Keratinocyte (primary cell): ENCODE data around the gene MRPS12. TPM values are rescaled to one million over a fixed set of nuclear protein-coding genes. Genes with fewer than 3 reads are reported as not detected.

Experiments
- DNase-seq: peaks from one replicate; pipeline ENCODE4 v3.0.0-alpha.2; 2011; ENCODE audit warnings: low read depth, missing footprints, low spot score
- FAIRE-seq: peaks from 2 replicates; lab custom pipeline; 2011; peaks lifted over from hg19 to GRCh38; lab: Jason Lieb, UNC
- H2AFZ ChIP-seq: 2 replicates; pipeline ENCODE4 v1.6.0; 2012; ENCODE audit warnings: low read length, control low read depth, inconsistent platforms; ENCODE audit not compliant: control insufficient read depth
- H3K27ac ChIP-seq: 2 replicates; pipeline ENCODE4 v1.5.1; 2011; ENCODE audit warnings: low read length; ENCODE audit not compliant: control insufficient read depth, insufficient read depth
- H3K27me3 ChIP-seq: 3 replicates; pipeline ENCODE4 v1.6.0; 2011; ENCODE audit warnings: low read length; ENCODE audit not compliant: control insufficient read depth, insufficient read depth; ENCODE audit errors: extremely low read depth
- H3K36me3 ChIP-seq, 2 experiments: 2 replicates in 1 of 2; 3 replicates in 1 of 2; pipeline ENCODE4 v1.5.1; 2011; ENCODE audit warnings: low read length in 2 of 2, mild to moderate bottlenecking in 1 of 2; ENCODE audit not compliant: control insufficient read depth in 2 of 2, insufficient read depth in 2 of 2; ENCODE audit errors: extremely low read depth in 1 of 2
- H3K4me1 ChIP-seq: 3 replicates; pipeline ENCODE4 v1.5.1; 2011; ENCODE audit warnings: low read length; ENCODE audit not compliant: control insufficient read depth, insufficient read depth; ENCODE audit errors: extremely low read depth
- H3K4me2 ChIP-seq: 3 replicates; pipeline ENCODE4 v1.6.0; 2011; ENCODE audit warnings: low read depth, low read length; ENCODE audit not compliant: control insufficient read depth, insufficient read depth; ENCODE audit errors: extremely low read depth
- H3K4me3 ChIP-seq, 3 experiments: fragments of 200-600 bp in 1 of 3; sonication (generic) in 1 of 3; 2 replicates in 2 of 3; 3 replicates in 1 of 3; pipeline ENCODE4 v1.5.1; 2011 to 2016; ENCODE audit warnings: low read length in 3 of 3, mild to moderate bottlenecking in 3 of 3, control low read depth in 2 of 3, inconsistent platforms in 1 of 3, low read depth in 1 of 3, mixed read lengths in 1 of 3, mixed run types in 1 of 3, moderate library complexity in 1 of 3; ENCODE audit not compliant: control insufficient read depth in 2 of 3, insufficient read depth in 2 of 3; ENCODE audit errors: extremely low read depth in 1 of 3
- H3K79me2 ChIP-seq: 2 replicates; pipeline ENCODE4 v1.6.0; 2012; ENCODE audit warnings: low read length; ENCODE audit not compliant: control insufficient read depth, insufficient read depth
- H3K9ac ChIP-seq: 3 replicates; pipeline ENCODE4 v1.6.0; 2011; ENCODE audit warnings: low read length; ENCODE audit not compliant: control insufficient read depth, insufficient read depth; ENCODE audit errors: extremely low read depth
- H3K9me1 ChIP-seq: 3 replicates; pipeline ENCODE4 v1.6.0; 2011; ENCODE audit warnings: low read length; ENCODE audit not compliant: control insufficient read depth, insufficient read depth; ENCODE audit errors: extremely low read depth
- H3K9me3 ChIP-seq: 2 replicates; pipeline ENCODE4 v1.5.1; 2012; ENCODE audit warnings: low read depth, low read length; ENCODE audit not compliant: control insufficient read depth
- H4K20me1 ChIP-seq: 3 replicates; pipeline ENCODE4 v1.6.0; 2011; ENCODE audit warnings: low read length; ENCODE audit not compliant: control insufficient read depth, insufficient read depth; ENCODE audit errors: extremely low read depth
- CTCF ChIP-seq, 3 experiments: IDR thresholded peaks in 1 of 3; conservative IDR thresholded peaks in 1 of 3; optimal IDR thresholded peaks in 1 of 3; 2 replicates in 2 of 3; 3 replicates in 1 of 3; pipeline versions ENCODE3 to v1.5.1; 2011; ENCODE audit warnings: low read length in 3 of 3, mild to moderate bottlenecking in 3 of 3, moderate library complexity in 2 of 3, control low read depth in 1 of 3, inconsistent platforms in 1 of 3; ENCODE audit not compliant: insufficient read depth in 2 of 3; ENCODE audit errors: extremely low read depth in 1 of 3
- EZH2 ChIP-seq: IDR thresholded peaks from one replicate; pipeline ENCODE4 v1.6.1; 2012; ENCODE audit warnings: inconsistent platforms, mild to moderate bottlenecking, low read length, moderate library complexity
- dilution Hi-C: fragments of 300-500 bp; cut with MboI; formaldehyde crosslinking; loops from one replicate; pipeline ENCODE4 v1.7.0; 2020; ENCODE audit warnings: low sequenced_read_pairs; ENCODE audit not compliant: extremely low pct_ligation_motif_present
- polyA plus RNA-seq, 5 experiments: library from polyadenylated mRNA; depleted of rRNA in 3 of 5; stranded (reverse) in 3 of 5; stranded (forward) in 1 of 5; unstranded in 1 of 5; fragments of >200 nt; gene quantifications; 1 replicate in 1 of 5; 2 replicates in 3 of 5; 3 replicates in 1 of 5; pipeline versions ENCODE4 v1.2.1 to v1.2.3, GENCODE V29; 2011 to 2012; ENCODE audit warnings: missing spikeins in 2 of 5, low read depth in 1 of 5, low replicate concordance in 1 of 5

The MRPS12 gene
- polyA plus RNA-seq, 1 donor (not counting 4 experiments of a cell fraction or from before 2014, with no cell fraction given), result 37.7 TPM

GRCh38 chr19:38928391-38929001 is 2.2 kb upstream of the MRPS12 start:
- FAIRE-seq, result no peak
- Histone ChIP-seq H3K4me1 (peaks cover 15% of the 10 kb centered on the region), H3K9ac (no peak overlapping the region), H3K4me2 (no peak overlapping the region), H3K79me2 (peaks cover 41% of the 10 kb centered on the region), H3K4me3 (no peak overlapping the region), H3K27me3 (no peaks in the 10 kb centered on the region), H3K9me3 (no peaks in the 10 kb centered on the region), H3K27ac (no peak overlapping the region), H3K9me1 (no peaks in the 10 kb centered on the region), H4K20me1 (no peaks in the 10 kb centered on the region), H3K36me3 (peaks cover 14 to 15% of the 10 kb centered on the region in 2 experiments), H2AFZ (no peak overlapping the region)
- dilution Hi-C loops, result no loop called here
- no peak for TF ChIP-seq EZH2
- no peak for TF ChIP-seq CTCF (optimal IDR thresholded peaks at IDR 0.05 in 1 of 3, IDR thresholded peaks at IDR 0.05 in 1 of 3, conservative IDR thresholded peaks at IDR 0.05 in 1 of 3; ENCODE audit: extremely low read depth in 1 of 3, insufficient read depth in 2 of 3, low read length in 3 of 3)
- no peak for DNase-seq

DNA sequence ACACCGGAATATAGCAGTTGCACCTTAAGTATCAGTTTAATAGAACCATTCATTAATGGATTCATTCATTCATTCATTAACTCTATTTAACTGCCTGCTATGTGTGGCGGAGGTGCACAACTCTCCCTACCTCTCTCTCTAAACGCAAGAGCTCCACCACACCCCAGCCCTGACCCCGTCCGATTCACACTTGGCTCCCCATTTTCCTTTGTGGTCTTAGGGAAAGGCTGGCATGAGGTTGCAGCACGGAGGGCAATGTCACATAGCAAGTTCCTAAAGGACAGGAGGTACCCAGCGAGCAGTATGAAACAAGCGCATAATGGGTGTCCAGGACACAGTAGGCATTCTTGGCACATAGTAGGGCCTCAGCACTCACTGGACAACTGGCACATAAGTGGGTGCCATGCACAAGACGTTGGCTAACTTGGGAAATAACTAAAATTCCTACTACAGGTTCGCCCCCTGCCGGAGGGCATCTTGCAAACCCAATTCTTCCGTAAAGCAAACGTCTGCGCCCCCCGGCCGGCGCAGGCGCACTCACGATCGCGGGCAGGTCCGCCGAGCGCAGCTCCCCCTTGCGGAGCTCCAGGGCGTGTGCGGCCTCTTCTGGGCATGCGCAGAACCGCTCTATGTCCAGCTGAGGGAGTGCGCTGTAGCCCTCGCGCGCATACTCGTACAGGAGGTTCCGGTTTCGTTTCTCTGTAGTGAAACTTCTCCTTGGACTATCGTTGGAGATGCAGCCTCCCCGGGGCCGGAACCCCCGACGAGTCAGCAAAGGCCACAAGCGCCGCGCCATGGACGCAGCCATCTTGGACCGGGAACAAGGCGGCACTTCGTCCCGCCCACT is 592 bp upstream of the MRPS12 start, which contains the start of gene SARS2:
Gene SARS2, minus strand, starts transcription at position 835 of the 847 bp plus-strand sequence. Its CDS starts 27 bp downstream, at position 808.
- Histone ChIP-seq H2AFZ (peak within 1 kb of the TSS; percentile 100), H4K20me1 (no peaks in the 10 kb centered on the region), H3K27me3 (no peaks in the 10 kb centered on the region), H3K9ac (peak within 1 kb of the TSS; percentile 96), H3K4me3 (peak within 1 kb of the TSS; percentile 80 to 83 (median 81)), H3K27ac (peak within 1 kb of the TSS; percentile 98), H3K36me3 (peaks cover 8 to 12% of the 10 kb centered on the region in 2 experiments), H3K4me2 (peak within 1 kb of the TSS; percentile 90), H3K79me2 (peaks cover 43% of the 10 kb centered on the region), H3K4me1 (peaks cover 15% of the 10 kb centered on the region), H3K9me1 (no peaks in the 10 kb centered on the region), H3K9me3 (no peaks in the 10 kb centered on the region)
- DNase-seq, result peak; percentile 81
- FAIRE-seq, result no peak
- peak; percentile 88 to 98 (median 98) for TF ChIP-seq CTCF (optimal IDR thresholded peaks at IDR 0.05 in 1 of 3, IDR thresholded peaks at IDR 0.05 in 1 of 3, conservative IDR thresholded peaks at IDR 0.05 in 1 of 3; ENCODE audit: extremely low read depth in 1 of 3, insufficient read depth in 2 of 3, low read length in 3 of 3)
- TF ChIP-seq EZH2, result no peak
- dilution Hi-C loops, result no loop called here
